Activated CD4-positive, alpha-beta T cell treated with anti-CD3 and anti-CD28 coated beads, Interleukin-2, amount 50 U/mL, for 1 hour (primary cell): Measurements from ENCODE around the gene UBQLN1.
A peak's percentile ranks its signal among the peaks of the same experiment; 100 is the strongest.

Experiments used
- DNase-seq: peaks from one replicate; pipeline ENCODE4 v3.0.0-alpha.2; 2020

The UBQLN1 gene

DNA sequence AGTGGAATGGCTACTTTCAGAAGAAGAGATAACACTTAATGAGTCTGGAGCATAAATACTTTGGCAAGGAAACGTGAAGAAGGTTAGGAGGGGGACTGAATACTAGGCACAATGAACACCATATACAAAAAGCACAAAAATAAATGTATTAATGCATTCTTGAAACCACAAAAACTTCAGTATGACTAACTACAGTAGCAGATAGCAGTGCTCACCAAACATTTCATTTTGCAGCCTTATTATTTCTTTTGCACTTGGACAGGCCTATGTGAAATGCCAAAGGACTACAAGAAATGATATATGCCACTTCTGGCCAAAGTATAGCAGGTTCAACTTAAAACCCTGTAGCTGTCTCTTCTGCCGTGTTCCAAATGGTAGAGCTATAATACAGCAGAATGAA is 26.3 kb downstream of the UBQLN1 start:
- no peak for DNase-seq

DNA sequence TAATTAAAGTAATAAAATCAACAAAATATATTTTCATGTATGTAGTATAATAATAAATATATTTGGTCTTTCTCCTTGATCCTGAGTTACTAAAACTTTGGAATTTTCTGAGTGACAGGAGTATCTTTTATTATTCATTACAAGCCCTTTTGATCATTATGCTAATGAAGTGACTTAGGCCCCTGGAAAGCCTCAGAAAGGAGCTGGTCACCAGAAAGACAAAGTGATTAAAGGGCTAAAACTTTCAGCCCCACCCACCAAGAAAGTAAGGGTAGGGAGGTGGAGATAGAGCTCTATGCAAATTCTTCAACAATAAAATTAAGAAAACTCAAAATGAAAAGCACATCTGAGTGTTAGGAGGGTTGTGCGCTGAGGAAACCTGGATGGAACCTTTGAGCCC is 27.5 kb downstream of the UBQLN1 start:
- no peak for DNase-seq

DNA sequence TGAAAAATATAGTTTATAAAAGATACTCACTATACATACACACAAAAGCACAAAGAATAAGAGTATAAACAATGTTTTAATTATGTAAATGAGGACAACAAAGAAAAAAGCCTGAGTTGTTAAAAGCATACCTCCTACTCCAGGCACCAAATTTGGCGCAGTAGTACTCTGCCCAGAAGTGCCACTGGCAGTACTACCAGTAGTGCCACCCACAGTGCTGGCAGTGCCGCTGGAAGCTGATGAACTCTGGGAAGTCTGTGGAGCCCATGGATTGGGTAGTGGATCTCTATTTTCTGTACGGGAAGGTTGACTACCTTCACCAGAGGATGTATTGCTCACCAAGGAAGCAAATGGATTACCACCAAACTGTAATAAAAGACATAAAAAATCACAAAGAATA is 30.2 kb downstream of the UBQLN1 start:
- DNase-seq: no peak

DNA sequence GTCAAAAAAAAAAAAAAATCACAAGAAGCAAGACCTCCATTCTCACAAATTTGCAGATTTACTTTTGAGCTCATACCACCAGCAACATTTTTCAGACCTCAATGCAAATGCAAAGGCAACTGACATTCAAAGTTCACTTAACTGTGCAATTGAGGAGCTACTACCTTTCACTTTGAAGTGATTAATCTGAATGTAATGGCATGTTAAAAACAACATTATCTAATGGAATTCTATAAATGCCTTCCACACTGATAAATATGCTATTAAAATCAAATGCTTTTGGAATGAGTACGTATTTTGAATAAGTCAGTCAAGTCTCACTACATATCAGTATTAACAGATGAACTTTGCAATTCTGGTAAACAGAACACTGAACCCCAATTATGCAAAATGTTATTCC is 32.3 kb downstream of the UBQLN1 start:
- no peak for DNase-seq

DNA sequence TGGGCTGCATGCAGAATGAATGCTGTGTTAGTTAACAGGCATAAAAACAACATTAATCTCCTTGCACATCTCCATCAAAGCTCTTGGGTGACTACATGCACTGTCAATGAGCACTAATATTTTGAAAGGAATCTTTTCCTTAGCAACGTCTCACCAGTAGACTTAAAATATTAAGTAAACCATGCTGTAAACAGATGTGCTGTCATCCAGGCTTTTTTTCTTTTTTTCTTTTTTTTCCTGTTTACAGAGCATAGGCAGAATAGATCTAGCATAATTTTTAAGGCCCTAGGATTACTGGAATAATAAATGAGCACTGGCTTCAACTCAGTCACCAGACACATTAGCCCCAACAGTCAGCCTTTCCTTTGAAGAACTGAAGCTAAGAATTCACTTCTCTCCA is 36.3 kb downstream of the UBQLN1 start:
- DNase-seq: no peak

DNA sequence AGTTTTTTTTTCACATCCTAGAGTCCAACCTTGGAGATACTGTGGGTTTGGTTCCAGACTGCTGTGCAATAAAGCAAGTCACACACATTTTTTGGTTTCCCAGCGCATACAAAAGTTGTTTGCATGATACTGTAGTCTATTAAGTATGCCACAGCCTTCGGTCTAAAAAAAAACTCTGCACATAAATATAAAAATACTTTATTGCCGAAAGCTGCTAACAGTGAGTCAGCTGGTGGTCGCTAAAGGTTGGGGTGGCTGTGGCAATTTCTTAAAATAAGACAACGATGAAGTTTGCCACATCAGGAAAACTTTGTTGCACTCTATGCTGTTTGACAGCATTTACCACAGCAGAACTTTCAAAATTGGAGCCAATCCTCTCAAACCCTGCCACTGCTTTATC is 37.4 kb downstream of the UBQLN1 start:
- no peak for DNase-seq

DNA sequence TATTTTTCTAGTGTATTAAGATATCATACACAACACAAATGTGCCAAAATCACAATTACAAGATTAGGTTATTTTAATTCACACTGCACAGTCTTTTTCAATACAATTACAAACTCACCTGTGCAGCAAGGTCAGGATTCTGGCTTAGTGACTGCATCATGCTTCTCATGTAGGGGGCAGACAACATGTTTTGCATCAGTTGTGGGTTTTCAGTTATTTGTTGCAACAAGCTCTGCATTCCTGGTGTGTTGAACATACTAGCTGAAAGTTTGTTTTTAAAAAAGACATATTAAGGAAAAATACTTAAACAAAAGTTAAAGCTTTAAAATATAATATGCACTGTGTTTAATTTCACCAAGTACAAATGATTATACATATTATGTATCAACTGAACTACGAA is 38.7 kb downstream of the UBQLN1 start:
- no peak for DNase-seq

DNA sequence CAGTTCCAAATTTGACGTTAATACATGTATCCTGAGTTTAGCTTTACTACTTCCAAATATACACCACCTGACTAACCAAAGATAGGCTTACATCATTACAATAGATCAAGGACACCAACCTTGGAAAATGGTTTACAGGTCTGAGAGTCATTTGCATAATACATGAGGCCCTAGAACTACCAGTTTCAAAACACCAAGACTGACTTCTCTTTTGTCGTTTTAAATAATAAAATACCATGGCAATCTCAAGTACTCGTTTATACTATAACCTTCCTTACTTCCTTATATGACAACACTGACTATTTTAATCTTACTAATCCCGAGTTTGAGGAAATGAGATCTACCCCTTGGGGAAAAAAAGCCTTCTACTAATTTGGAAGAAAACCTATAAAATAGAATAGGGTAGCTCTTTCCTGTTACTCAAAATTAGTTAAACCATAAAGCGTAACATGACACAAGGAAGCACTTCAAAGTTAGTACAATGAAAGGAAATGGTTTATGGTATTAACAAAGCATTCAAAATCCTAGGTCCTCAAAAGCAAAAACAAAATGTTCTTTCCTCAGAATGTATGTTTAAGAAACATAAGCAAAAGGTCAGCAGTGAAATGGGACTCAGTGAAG is 42.1 kb downstream of the UBQLN1 start:
- DNase-seq: no peak

DNA sequence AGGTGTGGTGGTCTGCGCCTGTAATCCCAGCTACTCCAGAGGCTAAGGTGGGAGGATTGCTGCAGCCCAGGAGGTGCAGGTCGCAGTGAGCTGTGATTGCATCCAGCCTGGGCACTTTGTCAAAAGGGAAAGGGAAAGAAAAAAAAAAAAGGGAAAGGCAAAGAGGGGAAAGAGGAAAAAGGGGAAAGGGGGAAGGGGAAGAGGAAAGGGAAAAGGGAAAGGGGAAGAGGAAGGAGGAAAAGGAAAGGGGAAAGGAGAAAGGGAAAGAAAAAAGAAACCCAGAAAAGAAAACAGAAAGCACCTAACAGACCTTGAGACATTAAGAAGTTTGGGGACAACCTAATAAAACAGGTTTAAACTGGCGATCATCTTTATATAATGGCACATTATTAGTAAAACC is 44.8 kb downstream of the UBQLN1 start:
- no peak for DNase-seq

DNA sequence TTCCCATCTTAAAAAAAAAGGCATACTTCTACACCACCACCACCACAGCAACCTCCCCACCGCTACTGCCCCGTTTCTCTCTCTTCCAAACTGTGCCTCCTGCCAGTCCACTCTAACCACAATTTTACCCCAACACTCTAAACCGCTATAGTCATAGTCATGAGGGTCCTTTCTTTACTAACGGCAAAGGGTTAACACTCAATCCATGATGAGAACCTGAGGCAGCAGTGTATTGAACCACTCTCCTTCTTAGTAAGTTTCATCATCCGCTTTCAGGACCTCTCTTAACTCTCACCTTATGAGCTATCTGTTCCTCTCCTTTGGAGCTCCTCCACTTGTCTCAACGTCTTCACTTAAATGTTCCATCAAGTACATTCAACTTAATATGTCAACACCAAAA is 50.8 kb downstream of the UBQLN1 start:
- DNase-seq: no peak

DNA sequence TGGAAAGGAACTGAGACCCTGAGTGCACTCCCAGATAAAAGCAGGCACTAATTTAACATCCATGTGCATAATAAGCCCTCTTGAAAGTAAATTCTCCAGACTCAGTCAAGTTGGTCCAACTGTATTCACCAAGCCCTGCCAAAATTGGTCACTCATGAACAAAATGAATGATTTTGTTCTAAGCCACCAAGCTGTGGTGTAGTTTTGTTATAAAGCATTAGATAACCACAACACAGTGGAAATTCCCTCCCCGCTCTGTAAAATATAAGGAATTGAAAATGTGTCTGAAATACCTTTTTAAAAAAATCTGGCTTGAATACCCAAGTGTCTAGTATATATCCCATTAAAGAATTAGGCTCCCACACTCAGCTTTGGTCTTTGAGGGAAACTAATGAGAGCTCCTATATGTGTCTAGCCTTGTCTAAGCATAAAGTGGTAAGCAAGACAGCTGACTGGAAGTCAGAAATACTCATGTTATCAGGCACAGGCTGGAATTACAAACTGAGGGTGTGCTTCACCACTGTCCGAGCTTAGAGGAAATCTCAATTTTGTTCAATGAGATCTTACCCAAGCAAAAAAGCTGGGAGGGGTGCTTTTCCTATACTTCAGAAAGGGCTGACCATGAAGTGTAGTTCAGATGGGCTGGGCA is 51.6 kb downstream of the UBQLN1 start:
- DNase-seq: no peak

DNA sequence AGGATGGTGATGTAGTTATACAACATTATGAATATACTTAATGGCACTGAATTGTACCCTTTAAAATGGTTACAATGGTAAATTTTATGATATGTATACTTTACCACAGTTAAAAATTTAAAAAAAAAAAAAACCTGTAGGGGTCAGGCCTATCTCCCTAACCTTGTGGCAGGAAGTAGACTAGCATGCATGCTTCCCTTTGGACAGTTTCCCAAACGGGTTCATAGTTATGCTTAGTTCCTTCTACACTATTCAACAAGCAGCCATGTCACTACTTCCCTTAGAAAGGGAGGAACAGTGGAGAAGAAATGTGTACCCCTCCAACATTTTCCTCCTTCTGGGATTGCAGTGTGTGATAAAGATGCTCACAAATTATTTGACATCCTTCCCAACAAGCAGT is 52.3 kb downstream of the UBQLN1 start:
- DNase-seq: no peak

DNA sequence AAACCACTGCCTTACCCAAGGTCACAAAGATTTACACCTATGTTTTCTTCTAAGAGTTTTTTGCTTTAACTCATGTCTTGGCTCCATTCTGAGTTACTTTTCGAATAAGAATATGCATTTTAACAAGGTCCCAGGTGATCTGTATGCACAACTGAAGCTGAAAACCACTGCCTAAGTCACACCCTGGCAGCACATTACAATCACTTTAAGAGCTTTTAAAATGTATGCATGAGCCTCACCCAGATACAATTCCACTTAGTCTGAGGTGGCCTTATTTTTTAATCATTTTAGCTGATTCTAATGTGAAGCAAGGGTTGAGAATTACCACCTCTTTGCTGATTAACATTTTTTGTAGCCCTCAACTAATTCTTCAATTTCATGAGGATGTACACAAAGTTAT is 55.3 kb downstream of the UBQLN1 start:
- no peak for DNase-seq

DNA sequence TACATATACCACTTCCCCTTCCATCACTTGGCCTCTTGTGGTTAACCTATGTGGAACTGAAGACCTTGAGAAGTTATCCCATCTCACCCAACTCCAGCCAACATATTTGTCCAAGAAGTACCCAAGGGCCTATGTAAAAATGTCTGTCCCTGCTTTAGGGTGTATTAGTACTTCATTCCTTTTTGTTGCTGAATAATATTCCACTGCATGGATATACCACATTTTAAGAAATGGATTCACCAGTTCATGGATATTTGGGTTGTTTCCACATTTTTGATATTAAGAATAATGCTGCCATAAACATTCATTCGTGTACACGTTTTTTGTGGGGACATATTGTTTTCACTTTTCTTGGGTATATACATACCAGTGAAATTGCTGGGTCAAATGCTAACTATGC is 56.2 kb downstream of the UBQLN1 start:
- no peak for DNase-seq

DNA sequence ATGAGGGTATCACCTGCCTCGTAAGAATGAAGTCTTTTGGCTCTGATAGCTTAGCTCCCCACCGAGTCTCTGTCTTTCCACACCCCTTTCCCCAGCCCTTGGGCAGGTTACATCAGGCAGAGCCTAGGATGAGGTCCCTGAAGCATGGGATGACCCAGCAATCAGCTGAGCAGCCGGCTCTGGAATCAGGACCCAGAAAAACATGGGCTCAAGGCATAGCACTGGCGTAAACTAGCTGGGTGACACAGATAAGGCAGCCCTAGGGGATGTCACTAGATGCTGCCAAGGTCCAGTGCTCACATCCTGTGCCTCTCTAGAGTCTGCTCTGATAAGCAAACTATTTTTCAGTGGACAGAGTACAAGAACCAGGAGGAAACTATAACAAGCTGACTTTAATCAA is 58.2 kb downstream of the UBQLN1 start:
- DNase-seq: no peak

DNA sequence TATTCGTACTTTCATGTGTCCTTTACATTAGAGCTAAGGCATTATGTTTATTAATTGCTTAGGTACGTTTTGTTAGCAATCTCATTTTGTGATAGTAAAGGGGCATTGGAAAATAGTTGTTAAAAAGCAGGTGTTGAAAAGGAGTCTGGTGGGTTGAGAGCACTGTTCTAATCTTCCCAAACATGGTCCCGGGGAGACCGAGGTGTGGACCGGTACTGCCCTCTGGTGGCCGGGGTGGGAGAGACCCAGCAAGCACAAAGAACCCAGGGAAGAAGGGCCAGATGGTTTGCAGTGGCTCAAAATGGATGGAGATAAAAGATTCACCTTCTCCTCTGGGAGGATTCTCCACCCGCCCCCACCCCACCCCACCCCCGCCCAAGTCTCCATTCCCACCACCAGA is 58.7 kb downstream of the UBQLN1 start:
- peak; percentile 80 for DNase-seq

DNA sequence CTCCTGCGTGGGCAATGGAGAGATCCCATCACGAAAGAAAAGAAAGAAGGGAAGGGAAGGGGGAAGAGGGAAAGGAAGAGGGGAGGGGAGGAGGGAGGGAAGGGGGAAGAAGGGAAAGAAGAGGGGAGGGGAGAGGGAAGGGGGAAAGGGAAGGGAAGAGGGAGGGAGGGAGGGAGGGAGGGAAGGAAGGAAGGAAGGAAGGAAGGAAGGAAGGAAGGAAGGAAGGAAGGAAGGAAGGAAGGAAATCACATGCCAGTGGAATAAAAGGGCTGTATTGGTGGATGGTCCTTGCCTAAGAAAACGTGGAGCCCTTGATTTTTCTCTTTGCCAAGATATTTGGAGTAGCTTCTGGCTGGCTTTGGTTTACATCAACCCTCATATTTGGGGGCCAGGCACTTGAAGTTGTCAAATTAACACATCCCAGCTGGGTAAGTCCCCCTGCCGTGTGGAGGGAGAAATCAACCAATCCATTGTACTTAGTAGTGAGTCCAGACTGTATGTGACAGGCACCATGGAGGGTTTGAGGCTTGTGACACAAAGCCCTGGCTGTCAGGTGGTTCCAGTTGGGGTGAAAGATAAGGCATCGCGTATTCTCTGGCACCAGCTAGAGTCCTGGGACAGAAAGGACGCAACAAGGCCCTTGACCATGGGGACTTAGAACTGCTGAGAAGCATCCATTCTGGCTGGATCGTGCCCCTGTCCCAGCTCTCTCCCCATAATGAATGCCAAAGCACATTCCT is 61.1 kb downstream of the UBQLN1 start:
- no peak for DNase-seq

DNA sequence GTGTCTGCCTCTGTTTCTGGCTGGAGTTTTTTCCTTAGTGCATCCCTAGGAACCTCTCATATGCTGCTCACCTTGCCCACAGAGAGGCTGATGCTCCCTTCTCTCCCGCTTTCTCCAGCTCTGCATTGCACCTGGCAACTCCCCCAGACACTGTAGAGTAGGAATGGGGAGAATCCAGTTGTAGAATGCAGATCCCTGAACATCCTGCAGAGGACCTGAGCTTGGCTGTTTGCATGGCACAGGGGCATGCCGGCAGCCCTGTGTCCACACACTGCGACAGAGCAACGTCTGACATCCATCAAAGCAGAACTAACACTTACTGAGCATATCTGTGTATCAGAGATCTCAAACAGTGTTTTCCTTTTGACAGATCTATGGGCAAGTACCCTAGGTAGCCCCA is 65.0 kb downstream of the UBQLN1 start:
- DNase-seq: no peak

DNA sequence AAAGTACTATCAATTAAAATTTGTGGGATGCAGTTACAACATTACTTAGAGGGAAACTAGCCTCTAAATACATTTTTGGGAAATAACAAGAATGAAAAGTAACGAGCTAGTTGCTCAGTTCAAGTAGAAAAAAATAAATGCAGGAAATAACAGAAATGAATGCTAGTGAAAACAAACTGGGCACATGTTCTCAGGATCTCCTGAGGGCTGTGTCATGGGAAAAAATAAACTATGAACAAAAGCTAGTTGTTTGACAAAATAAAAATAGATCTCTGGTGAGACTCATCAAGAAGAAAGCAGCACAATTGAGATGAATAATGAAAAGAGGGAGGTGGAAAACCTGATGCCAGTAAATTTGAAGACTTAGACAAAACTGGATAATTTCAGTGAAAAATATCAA is 68.5 kb downstream of the UBQLN1 start:
- DNase-seq: no peak

DNA sequence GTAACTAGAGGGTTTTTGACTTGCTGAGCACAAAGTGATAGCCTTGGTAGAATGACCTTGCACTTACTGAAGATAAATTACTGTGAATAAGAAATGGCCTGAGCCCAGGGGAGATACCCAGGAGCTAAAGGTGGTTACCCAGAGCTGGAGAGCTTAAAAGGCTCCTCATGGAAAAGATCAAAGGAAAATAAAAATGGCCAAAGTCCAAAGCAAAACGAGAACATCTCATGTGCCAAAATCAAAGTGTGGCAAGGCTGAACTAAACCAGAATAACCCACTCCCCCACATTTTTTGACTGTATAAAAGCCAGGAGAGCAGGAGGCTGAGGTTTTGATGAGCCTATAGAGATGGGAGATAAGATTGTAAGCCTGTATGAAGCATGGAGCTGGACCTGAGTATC is 70.4 kb downstream of the UBQLN1 start:
- DNase-seq: no peak

DNA sequence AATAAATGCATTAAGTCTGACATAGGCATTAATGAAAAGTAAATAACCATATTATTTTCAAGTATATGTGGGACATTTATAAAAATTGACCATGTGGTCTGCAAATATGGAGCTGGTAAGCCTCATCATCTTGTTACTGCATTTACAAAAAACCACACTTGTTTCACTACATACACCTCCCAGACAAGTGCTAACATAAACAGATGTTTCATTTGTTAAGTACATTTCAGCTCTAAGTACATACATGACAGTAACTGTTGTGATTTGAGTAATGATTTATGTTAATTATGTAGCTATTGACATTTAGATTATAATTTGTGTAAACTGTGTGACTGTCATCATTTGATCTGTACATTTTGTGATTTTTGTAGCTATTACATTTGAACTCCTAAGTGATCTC is 70.9 kb downstream of the UBQLN1 start:
- no peak for DNase-seq

DNA sequence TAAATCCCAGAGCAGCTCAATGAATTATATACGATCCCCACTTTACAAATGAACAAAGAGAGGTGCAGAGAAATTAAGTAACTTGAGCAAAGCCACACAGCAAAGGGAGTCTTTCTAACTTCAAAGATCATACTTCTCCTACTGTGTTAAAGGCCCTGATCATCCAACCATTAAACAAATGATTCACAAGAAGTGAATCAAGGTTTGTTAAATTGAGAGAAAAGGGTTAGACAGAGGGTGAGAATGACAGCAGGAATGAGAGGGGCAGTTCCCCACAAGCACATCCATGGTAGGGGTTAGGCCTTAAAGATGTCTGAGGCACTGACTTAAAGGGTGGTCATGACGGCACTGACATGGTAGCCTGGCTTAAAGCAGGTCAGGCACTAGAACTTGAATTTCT is 74.1 kb downstream of the UBQLN1 start:
- DNase-seq: no peak

DNA sequence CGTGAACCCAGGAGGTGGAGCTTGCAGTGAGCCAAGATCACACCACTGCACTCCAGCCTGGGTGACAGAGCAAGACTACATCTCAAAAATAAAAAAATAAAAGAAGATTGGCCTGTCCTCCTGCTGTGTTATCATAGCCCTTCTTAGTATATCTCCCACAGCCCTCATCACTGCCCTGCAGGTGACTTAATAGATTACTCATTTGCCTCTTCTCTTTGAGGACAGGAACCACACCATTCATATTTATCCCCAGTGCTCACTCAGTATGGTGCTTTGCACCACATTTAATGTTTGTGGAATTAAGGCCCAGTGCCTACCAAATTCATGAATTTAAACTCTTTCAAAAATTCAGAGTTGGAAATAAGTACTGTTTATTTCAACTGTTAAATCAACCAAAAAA is 74.5 kb downstream of the UBQLN1 start:
- no peak for DNase-seq

DNA sequence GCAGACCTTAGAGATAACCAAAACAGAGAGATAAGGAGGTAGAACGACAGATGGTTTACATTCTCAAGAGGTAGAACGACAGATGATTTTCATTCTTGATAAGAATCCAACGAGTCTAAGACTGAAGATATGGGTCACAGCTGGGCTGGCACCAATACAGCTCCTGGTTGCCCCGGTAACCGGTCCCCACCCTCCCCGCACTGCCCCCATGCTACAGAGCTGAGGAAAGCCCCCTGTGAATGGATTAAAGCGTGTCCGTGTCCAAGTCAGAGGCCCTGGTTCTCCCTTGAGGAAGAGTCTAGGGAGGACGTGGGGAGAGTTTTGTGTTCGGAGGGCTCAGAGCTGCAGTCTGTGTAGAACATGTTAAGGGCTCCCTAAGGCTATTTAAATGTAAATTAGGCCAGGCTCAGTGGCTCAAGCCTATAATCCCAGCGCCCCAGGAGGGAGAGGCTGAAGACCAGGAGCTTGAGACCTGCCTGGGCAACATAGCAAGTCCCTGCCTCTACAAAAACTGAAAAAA is 76.8 kb downstream of the UBQLN1 start:
- no peak for DNase-seq
